ENCODE data around the gene RGMA.
"Not testable (repeated sequence)": the region's sequence is repeated elsewhere in the genome, so short reads cannot be mapped to it uniquely, and the experiment has no call there.

DNA sequence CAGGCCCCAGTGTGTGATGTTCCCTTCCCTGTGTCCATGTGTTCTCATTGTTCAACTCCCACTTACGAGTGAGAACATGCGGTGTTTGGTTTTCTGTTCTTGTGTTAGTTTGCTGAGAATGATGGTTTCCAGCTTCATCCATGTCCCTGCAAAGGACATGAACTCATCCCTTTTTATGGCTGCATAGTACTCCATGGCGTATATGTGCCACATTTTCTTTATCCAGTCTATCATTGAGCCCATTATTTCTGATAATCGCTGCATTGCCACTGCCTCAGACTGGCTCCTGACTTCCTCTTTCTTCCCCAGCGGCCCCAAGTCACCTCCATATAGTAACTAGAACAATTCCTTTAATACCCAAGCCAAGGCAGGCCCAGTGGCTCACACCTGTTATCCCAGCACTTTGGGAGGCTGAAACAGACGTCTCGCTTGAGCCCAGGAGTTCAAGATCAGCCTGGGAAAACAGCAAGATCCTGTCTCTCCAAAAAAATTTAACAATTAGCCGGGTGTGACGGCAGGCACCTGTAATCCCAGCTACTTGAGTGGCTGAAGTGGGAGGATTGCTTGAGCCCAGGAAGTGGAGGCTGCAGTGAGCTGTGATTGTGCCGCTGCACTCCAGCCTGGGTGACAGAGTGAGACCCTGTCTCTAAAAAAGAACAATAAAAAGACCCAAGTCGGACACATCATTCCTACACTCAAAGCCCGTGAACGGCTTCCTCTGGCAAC, 49.3 kb downstream of the RGMA start:
- TF ChIP-seq, protein P1, sequence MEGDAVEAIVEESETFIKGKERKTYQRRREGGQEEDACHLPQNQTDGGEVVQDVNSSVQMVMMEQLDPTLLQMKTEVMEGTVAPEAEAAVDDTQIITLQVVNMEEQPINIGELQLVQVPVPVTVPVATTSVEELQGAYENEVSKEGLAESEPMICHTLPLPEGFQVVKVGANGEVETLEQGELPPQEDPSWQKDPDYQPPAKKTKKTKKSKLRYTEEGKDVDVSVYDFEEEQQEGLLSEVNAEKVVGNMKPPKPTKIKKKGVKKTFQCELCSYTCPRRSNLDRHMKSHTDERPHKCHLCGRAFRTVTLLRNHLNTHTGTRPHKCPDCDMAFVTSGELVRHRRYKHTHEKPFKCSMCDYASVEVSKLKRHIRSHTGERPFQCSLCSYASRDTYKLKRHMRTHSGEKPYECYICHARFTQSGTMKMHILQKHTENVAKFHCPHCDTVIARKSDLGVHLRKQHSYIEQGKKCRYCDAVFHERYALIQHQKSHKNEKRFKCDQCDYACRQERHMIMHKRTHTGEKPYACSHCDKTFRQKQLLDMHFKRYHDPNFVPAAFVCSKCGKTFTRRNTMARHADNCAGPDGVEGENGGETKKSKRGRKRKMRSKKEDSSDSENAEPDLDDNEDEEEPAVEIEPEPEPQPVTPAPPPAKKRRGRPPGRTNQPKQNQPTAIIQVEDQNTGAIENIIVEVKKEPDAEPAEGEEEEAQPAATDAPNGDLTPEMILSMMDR (conservative IDR thresholded peaks at IDR 0.05): not testable (repeated sequence)
- not testable (repeated sequence) for TF ChIP-seq EZH2 (IDR thresholded peaks at IDR 0.05; ENCODE audit: low read depth)

Measured in PC-9 (cell line).